HG02759 (cell line): ENCODE data around the gene RAMP1.
"Not testable (repeated sequence)": the region's sequence is repeated elsewhere in the genome, so short reads cannot be mapped to it uniquely, and the experiment has no call there.

Source experiments
- ATAC-seq: cut with Tn5 transposase; IDR thresholded peaks from one replicate; pipeline ENCODE4 v1.9.1; 2021; ENCODE audit warnings: mild to moderate bottlenecking, moderate library complexity; ENCODE audit not compliant: unreplicated experiment

The RAMP1 gene

GRCh38 chr2:237863102-237863511 lies 3.7 kb downstream of the RAMP1 start:
- no peak for ATAC-seq

DNA sequence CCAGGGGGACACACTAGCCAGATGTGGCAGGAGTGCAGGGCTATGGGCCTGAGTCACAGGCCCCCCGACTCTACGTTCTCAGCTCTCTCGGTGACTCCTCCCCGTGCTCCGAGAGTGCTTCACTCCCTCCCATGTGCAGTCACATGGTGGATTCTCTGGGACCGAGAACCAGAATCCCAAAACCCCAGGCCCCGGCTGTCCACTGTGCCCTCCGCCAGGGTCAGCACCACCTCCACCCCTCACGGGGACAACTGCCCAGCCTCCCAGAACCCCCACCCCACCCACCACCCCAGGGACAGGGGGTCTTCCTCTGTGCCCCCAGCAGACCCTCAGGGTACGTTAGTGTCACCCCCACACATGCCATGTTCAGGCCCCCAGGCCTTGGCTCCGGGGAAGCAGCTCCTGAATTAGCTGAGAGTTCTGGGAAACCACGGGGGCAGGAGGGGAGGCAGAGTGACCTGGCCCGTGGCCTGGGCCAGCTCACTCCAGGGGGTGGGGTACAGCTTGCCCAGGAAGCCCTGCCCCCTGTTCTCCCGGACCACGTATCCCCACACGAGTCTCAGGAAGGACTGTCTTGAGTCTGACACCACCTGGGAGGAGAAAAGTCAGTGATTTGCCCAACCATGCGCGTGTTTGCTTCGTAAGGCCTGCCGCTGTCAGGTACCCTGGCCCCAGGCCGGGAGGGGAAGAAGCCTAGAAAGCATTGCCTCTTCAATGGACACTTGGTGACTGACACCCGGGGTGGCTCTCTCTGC lies 4.4 kb downstream of the RAMP1 start:
- ATAC-seq: no peak

DNA sequence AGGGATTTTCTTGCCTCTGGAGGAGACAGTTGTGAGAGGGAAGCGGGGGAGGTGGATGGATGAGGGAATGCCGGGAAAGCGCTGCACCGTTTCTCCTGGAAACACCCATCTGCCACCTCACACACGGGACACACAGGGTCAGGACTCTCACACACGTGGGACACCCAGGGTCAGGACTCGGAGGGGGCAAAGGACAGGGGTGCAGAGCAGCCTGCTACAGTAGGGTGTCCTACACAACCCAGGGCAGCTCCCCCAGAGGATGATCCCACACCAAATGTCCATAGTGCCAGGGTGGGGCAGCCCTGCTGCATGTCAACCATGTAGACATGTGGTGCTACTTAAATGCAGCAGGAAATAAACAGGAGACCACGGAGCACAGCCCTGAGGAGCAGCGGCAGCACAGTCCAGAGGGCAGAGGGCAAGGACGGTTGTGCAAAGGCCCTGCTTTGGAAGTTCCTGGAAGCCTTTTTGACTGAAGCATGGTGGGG lies 5.1 kb downstream of the RAMP1 start:
- ATAC-seq: no peak

DNA sequence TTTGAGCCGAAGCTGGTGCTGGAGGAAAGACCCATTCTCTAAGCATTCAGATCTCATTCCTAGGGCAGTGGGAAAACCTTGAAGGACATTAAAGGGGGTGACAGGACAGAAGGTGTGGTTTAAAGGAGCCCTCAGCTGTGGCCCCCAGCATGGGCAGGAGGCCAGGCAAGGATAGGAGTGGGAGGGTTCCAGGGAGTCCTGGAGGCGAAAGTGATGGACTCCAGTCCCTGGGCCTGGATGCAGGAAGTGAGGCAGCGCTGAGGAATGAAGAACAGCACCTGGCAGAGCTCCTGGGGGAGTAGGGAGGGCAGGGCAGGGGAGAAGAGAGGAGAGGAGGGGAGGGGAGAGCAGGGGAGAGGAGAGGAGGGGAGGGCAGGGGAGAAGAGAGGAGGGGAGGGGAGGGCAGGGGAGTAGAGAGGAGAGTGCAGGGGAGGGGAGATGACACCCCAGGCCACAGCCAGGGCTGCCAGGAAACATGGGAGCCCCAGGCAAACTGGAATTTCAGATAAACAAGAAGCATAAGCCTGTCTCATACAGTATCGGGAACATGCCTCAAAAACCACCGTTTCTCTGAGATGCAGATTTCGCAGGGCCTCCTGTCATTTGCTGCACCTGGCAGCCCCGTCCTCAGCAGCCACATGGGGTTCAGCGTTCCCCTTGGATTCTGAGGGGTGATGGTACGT lies 5.7 kb downstream of the RAMP1 start:
- ATAC-seq: no peak

DNA sequence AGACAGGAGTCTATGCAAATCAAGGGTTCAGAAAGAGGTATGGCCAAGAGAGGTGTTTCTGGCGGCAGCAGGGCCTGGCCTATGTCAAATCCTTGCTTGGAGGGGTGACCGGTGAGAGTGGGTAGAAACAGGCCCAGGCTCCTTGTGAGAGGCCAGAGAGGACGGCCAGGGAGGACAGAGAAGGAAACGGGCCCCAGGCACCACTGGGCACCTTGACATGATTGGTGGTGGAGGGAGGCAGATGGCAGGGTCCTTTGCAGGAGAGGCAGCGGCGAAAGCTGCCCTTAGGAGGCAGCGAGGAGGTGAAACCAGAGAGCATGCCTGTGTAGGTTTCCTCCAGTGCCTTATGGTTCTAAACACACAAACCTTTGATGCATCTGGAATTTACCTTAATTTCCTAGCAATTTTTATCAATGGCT lies 6.2 kb downstream of the RAMP1 start:
- no peak for ATAC-seq

DNA sequence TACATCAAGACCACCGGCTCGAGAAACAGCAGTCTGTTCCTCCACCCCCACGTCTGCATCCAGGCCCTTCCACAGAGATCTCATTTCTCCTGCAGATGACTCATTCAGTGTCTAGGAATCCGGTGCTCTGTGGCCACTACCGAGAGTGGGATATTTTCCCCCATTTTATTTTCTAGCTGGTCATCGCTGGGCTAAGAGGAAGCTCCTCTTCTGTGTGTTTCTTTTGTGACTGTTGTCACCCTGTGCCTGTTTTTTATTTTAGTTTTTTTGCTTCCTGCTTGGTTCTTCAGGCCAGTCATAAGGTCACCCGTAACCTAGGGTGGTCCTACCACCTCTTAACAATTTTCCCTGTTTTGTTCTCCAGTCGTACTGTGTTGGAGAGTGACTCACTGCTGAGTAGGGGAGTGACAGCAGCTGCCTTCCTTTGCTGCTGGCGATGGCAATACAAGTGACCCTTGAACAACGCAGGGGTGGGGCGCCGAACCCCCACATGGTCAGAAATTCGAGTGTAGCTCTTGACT lies 6.7 kb downstream of the RAMP1 start:
- ATAC-seq: no peak

DNA sequence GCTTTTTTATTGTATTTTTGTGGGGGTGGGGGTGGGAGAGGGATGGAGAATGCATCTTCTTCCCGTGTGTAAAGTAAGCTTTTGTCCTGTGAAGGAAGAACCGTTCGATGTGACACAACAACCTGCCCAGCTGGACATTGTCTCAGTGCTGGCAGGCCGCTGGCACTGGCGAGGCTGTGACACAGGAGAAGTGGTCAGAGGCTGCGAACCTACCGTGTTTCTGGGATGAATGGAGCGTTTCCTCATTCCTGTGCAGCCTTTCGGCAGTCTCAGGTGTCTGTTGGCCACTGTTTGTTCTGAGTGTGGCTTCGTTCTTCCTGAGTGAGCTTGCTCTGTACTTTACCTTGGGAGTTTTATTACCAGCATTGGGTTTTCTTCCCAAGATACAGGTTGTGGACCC lies 8.0 kb downstream of the RAMP1 start:
- no peak for ATAC-seq

DNA sequence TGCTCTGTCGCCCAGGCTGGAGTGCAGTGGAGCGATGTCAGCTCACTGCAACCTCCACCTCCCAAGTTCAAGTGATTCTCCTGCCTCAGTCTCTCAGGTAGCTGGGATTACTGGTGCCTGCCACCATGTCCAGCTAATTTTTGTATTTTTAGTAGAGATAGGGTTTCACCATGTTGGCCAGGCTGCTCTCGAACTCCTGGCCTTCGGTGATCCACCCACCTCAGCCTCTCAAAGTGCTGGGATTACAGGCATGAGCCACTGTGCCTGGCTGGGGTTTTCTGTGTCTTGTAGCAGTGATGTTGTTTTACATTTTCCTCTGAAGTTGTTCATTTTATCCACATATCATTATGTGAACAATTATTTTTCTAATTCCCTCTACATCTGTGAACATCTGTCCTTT lies 8.7 kb downstream of the RAMP1 start:
- ATAC-seq: not testable (repeated sequence)

DNA sequence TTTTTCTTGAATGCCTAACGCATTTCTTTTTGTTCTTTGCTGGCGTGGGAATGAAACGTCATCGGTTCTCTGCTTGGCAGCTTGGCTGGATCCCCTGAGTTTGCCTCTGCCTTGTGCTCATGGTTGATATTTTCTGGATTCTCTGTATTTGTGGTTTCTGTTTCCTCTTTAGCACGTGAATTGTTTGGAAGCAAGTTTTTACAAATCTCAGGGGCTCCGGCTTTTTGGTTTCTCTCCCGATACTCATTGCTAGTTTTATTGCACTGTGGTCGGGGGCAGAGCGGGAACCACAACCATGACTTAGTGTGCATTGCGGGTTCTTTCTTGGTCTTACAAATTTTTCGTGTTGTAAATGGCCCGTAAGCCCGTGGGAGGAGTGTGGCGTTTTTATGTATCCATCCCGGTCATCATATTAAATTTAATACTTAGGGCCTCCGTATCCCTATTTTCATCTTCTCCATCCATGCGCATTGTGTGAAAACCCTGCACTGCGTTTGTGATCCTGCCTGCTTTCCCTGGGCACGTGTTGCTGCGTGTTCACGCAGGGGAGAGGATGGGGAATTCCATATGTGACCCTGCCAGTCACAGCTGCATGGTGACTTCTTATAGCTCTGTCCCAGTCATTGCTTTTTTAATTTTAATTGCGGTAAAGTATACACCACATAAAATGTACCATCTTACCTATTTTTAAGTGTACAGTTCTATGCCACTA lies 9.4 kb downstream of the RAMP1 start:
- no peak for ATAC-seq

DNA sequence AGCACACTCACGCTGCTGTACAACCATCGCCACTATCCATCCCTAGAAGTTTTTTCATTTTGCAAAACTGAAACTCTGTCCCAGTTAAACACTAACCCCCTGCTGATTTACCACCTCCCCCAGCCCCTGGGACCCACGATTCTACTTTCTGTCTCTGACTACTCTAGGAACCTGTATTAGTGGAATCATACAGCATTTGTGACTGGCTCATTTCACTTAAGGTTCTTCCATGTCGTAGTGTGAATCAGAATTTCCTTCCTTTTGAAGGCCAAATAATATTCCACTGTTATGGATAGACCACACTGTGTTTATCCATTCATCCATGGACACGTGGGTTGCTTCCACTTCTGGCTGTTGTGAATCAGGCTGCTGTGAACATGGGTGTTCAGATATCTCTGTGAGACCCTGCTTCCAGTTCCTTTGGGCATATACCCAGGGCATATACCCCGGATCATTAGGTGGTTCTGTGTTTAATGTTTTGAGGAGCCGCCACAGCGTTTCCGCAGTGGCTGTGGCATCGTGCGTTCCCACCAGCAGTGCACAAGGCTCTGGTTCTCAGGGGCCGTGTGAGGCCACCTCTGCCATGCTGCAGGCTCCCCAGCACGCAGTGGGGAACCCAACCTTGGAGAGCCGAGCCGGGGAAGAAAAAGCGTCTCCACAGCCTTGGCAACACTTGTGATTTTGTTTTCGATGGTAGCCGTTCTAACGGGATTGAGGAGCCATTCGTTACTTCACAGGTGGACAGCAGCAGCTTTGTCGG lies 10.1 kb downstream of the RAMP1 start:
- ATAC-seq: no peak

- no peak for ATAC-seq
Measured at GRCh38 chr2:237870126-237870525, 10.7 kb downstream of the RAMP1 start.

DNA sequence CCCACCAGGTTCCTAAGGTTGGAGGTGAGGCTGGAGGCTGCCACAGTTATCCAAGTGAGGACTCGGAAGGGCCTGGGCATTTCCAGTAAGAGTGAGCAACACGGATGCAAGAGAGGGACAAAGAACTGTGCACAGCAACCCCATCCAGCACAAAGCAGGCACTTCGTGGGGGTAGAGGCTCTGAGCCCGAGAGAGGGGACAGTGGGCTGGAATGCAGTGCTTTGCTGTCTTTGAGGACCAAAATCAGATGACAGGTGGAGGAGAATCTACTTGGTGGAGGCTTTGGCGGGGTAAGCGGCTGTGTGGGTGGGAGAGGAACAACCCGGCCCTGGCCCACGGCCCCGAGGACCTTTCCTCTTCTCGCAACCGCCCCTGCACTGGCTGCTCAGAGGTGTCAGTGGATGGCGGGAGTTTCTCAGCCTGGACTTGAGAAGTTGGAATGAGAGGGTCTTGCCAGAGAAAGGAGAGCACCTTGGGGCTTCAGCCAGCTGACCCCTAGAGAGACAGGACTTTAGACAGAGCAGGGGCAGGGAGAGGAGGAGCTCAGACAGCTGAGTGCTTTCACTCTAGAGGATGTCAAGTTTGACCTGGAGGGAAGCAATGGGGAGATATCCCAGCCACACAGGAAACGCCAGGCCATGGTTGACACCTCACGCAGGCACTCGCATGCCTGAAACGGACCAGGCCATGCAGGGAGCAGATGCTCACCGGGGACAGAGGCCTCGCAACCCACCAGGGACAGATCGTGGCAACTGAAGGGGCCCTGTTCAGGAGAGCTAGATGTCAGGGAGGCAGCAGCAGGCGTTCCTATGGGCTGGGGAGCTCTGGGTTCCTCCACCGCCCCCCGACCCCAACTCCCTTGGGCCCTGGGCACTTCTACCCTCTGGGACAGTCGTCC lies 11.6 kb downstream of the RAMP1 start:
- ATAC-seq: no peak

DNA sequence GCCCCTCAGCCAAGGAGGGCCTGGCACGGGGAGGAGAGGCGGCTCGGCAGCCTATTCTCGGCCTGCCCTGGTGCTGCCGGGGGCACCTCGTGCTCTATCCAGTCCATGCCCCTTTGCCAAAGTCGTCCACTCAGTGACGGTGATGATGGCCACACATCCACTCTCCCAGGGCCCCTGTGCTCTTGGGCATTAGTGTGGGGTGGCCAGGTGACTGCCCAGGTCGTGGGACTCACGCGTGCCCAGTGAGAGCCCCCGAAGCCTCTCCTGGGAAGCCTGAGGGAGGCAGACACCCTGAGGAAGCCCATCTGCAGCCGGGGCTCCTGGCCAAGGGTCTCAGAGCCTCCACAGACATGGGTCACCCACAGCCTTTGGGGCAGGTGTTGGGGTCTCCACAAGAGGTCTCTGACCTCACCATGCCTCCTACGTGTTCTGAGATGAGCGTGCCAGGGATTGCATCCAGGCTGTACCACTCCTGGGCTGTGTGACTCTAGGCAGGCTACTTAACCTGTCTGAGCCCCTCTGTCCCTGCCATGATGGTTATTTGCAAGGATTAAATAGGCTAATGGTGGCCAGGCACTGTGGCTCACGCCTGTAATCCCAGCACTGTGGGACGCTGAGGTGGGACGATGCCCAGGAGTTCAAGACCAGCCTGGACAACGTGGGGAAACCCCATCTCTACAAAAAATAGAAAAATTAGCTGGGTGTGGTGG lies 12.9 kb downstream of the RAMP1 start:
- no peak for ATAC-seq

DNA sequence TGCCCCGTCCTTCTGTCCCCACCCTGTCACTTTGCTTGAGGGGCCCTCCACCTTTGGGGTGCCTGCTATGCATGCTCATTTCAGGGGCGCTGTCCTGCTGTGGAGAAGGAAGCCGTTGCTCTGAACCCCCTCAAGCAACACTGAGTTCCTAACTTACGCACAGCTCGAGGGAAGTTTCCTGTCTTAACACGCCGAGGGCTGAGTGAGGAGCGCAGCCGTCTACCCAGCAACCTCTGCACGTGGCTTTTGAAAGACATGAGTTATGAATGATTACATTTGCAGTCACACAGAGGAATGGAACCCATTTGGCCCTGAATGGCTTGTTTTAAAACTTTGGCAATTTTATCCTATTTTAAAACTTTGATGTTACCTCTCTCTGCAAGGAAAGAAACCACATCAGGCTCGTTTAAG lies 14.0 kb downstream of the RAMP1 start:
- ATAC-seq: no peak

GRCh38 chr2:237873897-237874551 lies 14.6 kb downstream of the RAMP1 start:
- ATAC-seq: no peak

DNA sequence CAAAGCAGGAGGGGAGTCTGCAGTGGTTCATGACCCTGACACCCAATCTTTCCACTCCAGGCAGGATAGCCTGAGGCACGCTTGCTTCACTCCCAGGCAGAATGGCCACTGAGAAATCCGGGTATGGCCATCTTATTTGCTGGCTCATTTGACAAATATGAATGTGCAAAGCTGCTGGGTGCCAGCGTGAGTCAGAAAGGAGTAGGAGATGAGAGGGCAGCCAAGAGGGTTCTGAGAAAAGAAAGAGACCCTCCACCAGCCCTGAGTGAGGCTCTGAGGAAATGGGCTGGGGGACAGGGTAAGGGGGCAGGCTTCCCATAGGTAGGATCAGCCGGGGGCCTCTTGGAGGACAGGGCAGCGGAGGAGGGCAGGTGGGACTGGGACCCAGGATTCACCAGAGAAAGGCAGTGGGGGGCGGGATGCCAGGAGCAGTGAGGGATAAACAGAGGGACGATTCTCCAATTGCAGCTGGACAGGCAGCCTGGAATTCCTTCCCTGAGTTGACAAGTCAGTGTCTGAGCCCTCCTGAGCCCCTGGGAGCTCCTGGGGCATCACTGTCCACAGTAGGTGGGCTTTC lies 15.2 kb downstream of the RAMP1 start:
- no peak for ATAC-seq

GRCh38 chr2:237875256-237876060 lies 16.0 kb downstream of the RAMP1 start:
- no peak for ATAC-seq
